CD14-positive monocyte (primary cell): ENCODE measurements around the gene TMEM258. TPM values are rescaled to one million over a fixed set of nuclear protein-coding genes. Genes with fewer than 3 reads are reported as not detected.

Source experiments
- DNase-seq, 3 donors: peaks; one replicate each; pipeline ENCODE4 v3.0.0-alpha.2; 2011 to 2022
- H2AFZ ChIP-seq: 2 replicates; pipeline ENCODE4 v1.6.0; 2012; ENCODE audit warnings: mild to moderate bottlenecking, low read depth, low read length, inconsistent platforms; ENCODE audit not compliant: insufficient read depth, poor library complexity, severe bottlenecking
- H3K27ac ChIP-seq, 2 donors: 1 replicate in 1 of 2; 2 replicates in 1 of 2; pipeline ENCODE4 v1.5.1; 2012 to 2013; ENCODE audit warnings: low read length in 2 of 2, control low read depth in 1 of 2, inconsistent platforms in 1 of 2, low read depth in 1 of 2, mild to moderate bottlenecking in 1 of 2
- H3K27me3 ChIP-seq, 2 donors: one replicate each; pipeline versions ENCODE4 v1.6.0 to v1.6.1; 2011 to 2013; ENCODE audit warnings: low read length in 2 of 2; ENCODE audit not compliant: control insufficient read depth in 2 of 2, insufficient read depth in 2 of 2
- H3K36me3 ChIP-seq, 2 donors: replicated peaks in 1 of 2; 1 replicate in 1 of 2; 2 replicates in 1 of 2; pipeline versions ENCODE4 v1.5.1 to v1.6.1; 2012 to 2013; ENCODE audit warnings: low read length in 2 of 2, control low read depth in 1 of 2, inconsistent platforms in 1 of 2, mild to moderate bottlenecking in 1 of 2; ENCODE audit not compliant: insufficient read depth in 2 of 2, control insufficient read depth in 1 of 2
- H3K4me1 ChIP-seq, 2 donors: 1 replicate in 1 of 2; 2 replicates in 1 of 2; pipeline versions ENCODE4 v1.5.1 to v1.6.1; 2012 to 2013; ENCODE audit warnings: low read length in 2 of 2, control low read depth in 1 of 2, inconsistent platforms in 1 of 2, mild to moderate bottlenecking in 1 of 2, moderate library complexity in 1 of 2; ENCODE audit not compliant: insufficient read depth in 2 of 2, control insufficient read depth in 1 of 2
- H3K4me2 ChIP-seq: replicated peaks from 2 replicates; pipeline ENCODE3; 2012; ENCODE audit warnings: low read length, moderate library complexity, mild to moderate bottlenecking; ENCODE audit not compliant: poor library complexity, severe bottlenecking; ENCODE audit errors: extremely low read depth
- H3K4me3 ChIP-seq, 3 experiments: fragments of 200-600 bp in 1 of 3; sonication (generic) in 1 of 3; replicated peaks in 1 of 3; 1 replicate in 2 of 3; 2 replicates in 1 of 3; pipeline ENCODE4 v1.5.1; 2011 to 2013; ENCODE audit warnings: low read length in 3 of 3, mild to moderate bottlenecking in 3 of 3, control low read depth in 2 of 3, low read depth in 2 of 3, inconsistent platforms in 1 of 3, moderate library complexity in 1 of 3
- H3K79me2 ChIP-seq: 2 replicates; pipeline ENCODE4 v1.6.0; 2012; ENCODE audit warnings: mild to moderate bottlenecking, control low read depth, inconsistent platforms, low read length, moderate library complexity; ENCODE audit not compliant: insufficient read depth
- H3K9ac ChIP-seq: 2 replicates; pipeline ENCODE4 v1.6.0; 2017; ENCODE audit warnings: low read length, mild to moderate bottlenecking; ENCODE audit not compliant: insufficient read depth, poor library complexity, severe bottlenecking
- H3K9me3 ChIP-seq, 2 donors: replicated peaks in 1 of 2; 1 replicate in 1 of 2; 2 replicates in 1 of 2; pipeline versions ENCODE4 v1.5.1 to v1.6.1; 2012 to 2013; ENCODE audit warnings: low read length in 2 of 2, control low read depth in 1 of 2; ENCODE audit not compliant: control insufficient read depth in 1 of 2, insufficient read depth in 1 of 2
- H4K20me1 ChIP-seq: 2 replicates; pipeline ENCODE4 v1.6.0; 2012; ENCODE audit warnings: mild to moderate bottlenecking, low read length, control low read depth, moderate library complexity; ENCODE audit not compliant: insufficient read depth
- H3K27ac Mint-ChIP-seq, 7 donors: one replicate each; pipeline ENCODE4 v1.8.0; 2020; ENCODE audit warnings: mild to moderate bottlenecking in 7 of 7, mixed read lengths in 7 of 7, moderate library complexity in 6 of 7, inconsistent platforms in 2 of 7
- H3K27me3 Mint-ChIP-seq, 3 donors: one replicate each; pipeline ENCODE4 v1.8.0; 2021 to 2022; ENCODE audit warnings: low read depth in 3 of 3, mild to moderate bottlenecking in 3 of 3, mixed read lengths in 3 of 3, moderate library complexity in 3 of 3, inconsistent platforms in 1 of 3
- H3K36me3 Mint-ChIP-seq, 2 donors: one replicate each; pipeline ENCODE4 v1.8.0; 2020; ENCODE audit warnings: mixed read lengths in 2 of 2, inconsistent platforms in 1 of 2, mild to moderate bottlenecking in 1 of 2
- H3K4me1 Mint-ChIP-seq: one replicate; pipeline ENCODE4 v1.8.0; 2020; ENCODE audit warnings: mild to moderate bottlenecking, mixed read lengths
- H3K4me3 Mint-ChIP-seq, 2 donors: one replicate each; pipeline ENCODE4 v1.8.0; 2020; ENCODE audit warnings: mild to moderate bottlenecking in 2 of 2, mixed read lengths in 2 of 2, moderate library complexity in 1 of 2
- H3K9me3 Mint-ChIP-seq, 7 donors: one replicate each; pipeline ENCODE4 v1.8.0; 2020 to 2022; ENCODE audit warnings: mixed read lengths in 7 of 7, mild to moderate bottlenecking in 6 of 7, moderate library complexity in 6 of 7, inconsistent platforms in 2 of 7
- CTCF ChIP-seq: fragments of 200-600 bp; IDR thresholded peaks from one replicate; pipeline ENCODE4 v1.8.0; 2022; ENCODE audit warnings: antibody characterized with exemption, mild to moderate bottlenecking
- WGBS: methylation state at CpG from one replicate; pipeline ENCODE4 v1.1.5; 2013; ENCODE audit warnings: missing lambda C conversion rate; ENCODE audit not compliant: insufficient coverage; 5-methylcytosine and 5-hydroxymethylcytosine counted together
- intact Hi-C, 2 donors: fragments of 100-400 bp; cut with micrococcal nuclease; formaldehyde crosslinking; loops; one replicate each; pipeline versions ENCODE4 v1.15.0 to v1.15.1; 2023
- polyA plus RNA-seq, 3 donors: library from polyadenylated mRNA; depleted of rRNA in 1 of 3; unstranded in 2 of 3; stranded (reverse) in 1 of 3; fragments of 300-500 nt in 2 of 3; fragments of >200 nt in 1 of 3; fragmentation: Illumina TruSeq in 2 of 3; gene quantifications; 1 replicate in 2 of 3; 2 replicates in 1 of 3; pipeline ENCODE4 v1.2.3, GENCODE V29; 2012 to 2021

The TMEM258 gene
- polyA plus RNA-seq, 3 donors = 199 to 224 (median 220) TPM

- Histone ChIP-seq H3K27me3 (peaks cover 0 to 8% of the 10 kb centered on the region in 2 donors), H3K4me3 (no peak overlapping the region), H3K9me3 (no peaks in the 10 kb centered on the region), H3K27ac (no peak overlapping the region), H3K4me2 (no peak overlapping the region), H2AFZ (no peak overlapping the region), H3K4me1 (peaks cover 10 to 14% of the 10 kb centered on the region in 2 donors), H3K36me3 (peaks cover 15 to 26% of the 10 kb centered on the region in 2 donors), H3K9ac (no peak overlapping the region), H3K79me2 (no peaks in the 10 kb centered on the region), H4K20me1 (no peaks in the 10 kb centered on the region)
- Mint-ChIP-seq H3K4me1 (peaks cover 12% of the 10 kb centered on the region), H3K27me3 (peaks cover 12 to 22% (median 16%) of the 10 kb centered on the region in 3 donors), H3K36me3 (peaks cover 26 to 35% of the 10 kb centered on the region in 2 donors), H3K27ac (no peak overlapping the region), H3K9me3 (peaks cover 0 to 3% (median 0%) of the 10 kb centered on the region in 7 donors), H3K4me3 (no peak overlapping the region)
- DNase-seq = no peak
- TF ChIP-seq CTCF = no peak
- intact Hi-C loops = no loop called here
- WGBS = 100% methylated on average over 4 of the region's 5 CpGs
These were observed 10.8 kb downstream of the TMEM258 start for GRCh38 chr11:61781585-61781984.

GRCh38 chr11:61780581-61781162 lies 11.7 kb downstream of the TMEM258 start:
- no peaks in the 10 kb centered on the region for H3K79me2 ChIP-seq
- no peak overlapping the region for H3K27ac ChIP-seq
- H3K36me3 ChIP-seq = peaks cover 6 to 17% of the 10 kb centered on the region in 2 donors
- 93% methylated on average over 8 of the region's 9 CpGs for WGBS
- no peak overlapping the region for H2AFZ ChIP-seq
- H3K4me1 ChIP-seq = peaks cover 10 to 15% of the 10 kb centered on the region in 2 donors
- peaks cover 13% of the 10 kb centered on the region for H3K4me1 Mint-ChIP-seq
- intact Hi-C loops = no loop called here
- no peak overlapping the region for H3K4me2 ChIP-seq
- peaks cover 20 to 29% of the 10 kb centered on the region in 2 donors for H3K36me3 Mint-ChIP-seq
- H3K4me3 Mint-ChIP-seq = no peak overlapping the region
- peak overlapping the region in 2 of 7 donors; percentile 18 to 41 for H3K27ac Mint-ChIP-seq
- peaks cover 0 to 3% (median 0%) of the 10 kb centered on the region in 7 donors for H3K9me3 Mint-ChIP-seq
- peaks cover 0 to 8% of the 10 kb centered on the region in 2 donors for H3K27me3 ChIP-seq
- no peak overlapping the region for H3K4me3 ChIP-seq
- peaks cover 14 to 26% (median 18%) of the 10 kb centered on the region in 3 donors for H3K27me3 Mint-ChIP-seq
- H3K9ac ChIP-seq = no peak overlapping the region
- DNase-seq = no peak
- no peak for TF ChIP-seq CTCF
- H4K20me1 ChIP-seq = no peaks in the 10 kb centered on the region
- no peaks in the 10 kb centered on the region for H3K9me3 ChIP-seq
